ENCODE results near the gene CCDC152. TPM values are rescaled to one million over a fixed set of nuclear protein-coding genes. Genes with fewer than 3 reads are reported as not detected.
"Not testable (repeated sequence)": the region's sequence is repeated elsewhere in the genome, so short reads cannot be mapped to it uniquely, and the experiment has no call there.

CCDC152 gene
- total RNA-seq, 4 donors from 2014 or later, result 0.36 to 1.7 (median 1.1) TPM; not detected in 1

- Histone ChIP-seq H3K36me3 (no peaks in the 10 kb centered on the region), H3K27ac (peak overlapping the region; percentile 82), H3K27me3 (no peaks in the 10 kb centered on the region), H3K4me3 (no peak overlapping the region), H3K4me1 (peaks cover 31% of the 10 kb centered on the region), H3K9me3 (no peaks in the 10 kb centered on the region)
- WGBS, result 45% methylated on average over 14 of the region's 19 CpGs
- TF ChIP-seq POLR2A (IDR thresholded peaks at IDR 0.05) (no peak), POLR2AphosphoS5 (IDR thresholded peaks at IDR 0.05) (no peak), EP300 (IDR thresholded peaks at IDR 0.05) (no peak), CTCF (IDR thresholded peaks at IDR 0.05) (no peak)
- no peak for DNase-seq (ENCODE audit: low spot score in 2 of 2)
These were observed 56.9 kb downstream of the CCDC152 start for GRCh38 chr5:42813533-42813932.

GRCh38 chr5:42816546-42816945 lies 59.9 kb downstream of the CCDC152 start:
- not testable (repeated sequence) for H3K4me3 ChIP-seq; DNase-seq (ENCODE audit: low spot score in 2 of 2); H3K9me3 ChIP-seq; H3K27ac ChIP-seq; H3K27me3 ChIP-seq; H3K36me3 ChIP-seq
- H3K4me1 ChIP-seq, result peaks cover 15% of the 10 kb centered on the region
- 93% methylated on average over 2 of the region's 2 CpGs for WGBS

- WGBS, result 89% methylated on average over 2 of the region's 2 CpGs
- H3K27ac ChIP-seq, result no peak overlapping the region
- no peak overlapping the region for H3K4me3 ChIP-seq
- no peaks in the 10 kb centered on the region for H3K9me3 ChIP-seq
- H3K27me3 ChIP-seq, result no peaks in the 10 kb centered on the region
- no peaks in the 10 kb centered on the region for H3K36me3 ChIP-seq
- TF ChIP-seq POLR2AphosphoS5 (IDR thresholded peaks at IDR 0.05) (no peak), CTCF (IDR thresholded peaks at IDR 0.05) (no peak), POLR2A (IDR thresholded peaks at IDR 0.05) (no peak), EP300 (IDR thresholded peaks at IDR 0.05) (no peak)
- no peak for DNase-seq (ENCODE audit: low spot score in 2 of 2)
- no peaks in the 10 kb centered on the region for H3K4me1 ChIP-seq
These were observed 63.1 kb downstream of the CCDC152 start for GRCh38 chr5:42819745-42820144.

- Histone ChIP-seq H3K27ac (no peak overlapping the region), H3K9me3 (no peaks in the 10 kb centered on the region), H3K36me3 (no peaks in the 10 kb centered on the region), H3K4me3 (no peak overlapping the region), H3K4me1 (no peaks in the 10 kb centered on the region), H3K27me3 (no peaks in the 10 kb centered on the region)
- no peak for DNase-seq (ENCODE audit: low spot score in 2 of 2)
- TF ChIP-seq POLR2A (IDR thresholded peaks at IDR 0.05), result no peak
- no peak for TF ChIP-seq POLR2AphosphoS5 (IDR thresholded peaks at IDR 0.05)
- TF ChIP-seq EP300 (IDR thresholded peaks at IDR 0.05), result no peak
- no peak for TF ChIP-seq CTCF (IDR thresholded peaks at IDR 0.05)
- WGBS, result 88% methylated on average over 2 of the region's 2 CpGs
These were observed 65.9 kb downstream of the CCDC152 start for GRCh38 chr5:42822548-42822947.

- H3K27me3 ChIP-seq, result no peaks in the 10 kb centered on the region
These were observed 67.8 kb downstream of the CCDC152 start for GRCh38 chr5:42824347-42824976.

More at GRCh38 chr5:42824347-42824976, 67.8 kb downstream of the CCDC152 start:
- no peaks in the 10 kb centered on the region for H3K36me3 ChIP-seq
- WGBS, result 58% methylated on average over 7 of the region's 7 CpGs
- DNase-seq (ENCODE audit: low spot score in 2 of 2), result no peak
- no peak overlapping the region for H3K4me3 ChIP-seq
- no peaks in the 10 kb centered on the region for H3K9me3 ChIP-seq
- H3K4me1 ChIP-seq, result no peaks in the 10 kb centered on the region
- TF ChIP-seq POLR2A (IDR thresholded peaks at IDR 0.05), result no peak
- TF ChIP-seq POLR2AphosphoS5 (IDR thresholded peaks at IDR 0.05), result no peak
- TF ChIP-seq CTCF (IDR thresholded peaks at IDR 0.05), result no peak
- no peak for TF ChIP-seq EP300 (IDR thresholded peaks at IDR 0.05)
- H3K27ac ChIP-seq, result no peak overlapping the region

All from suprapubic skin (tissue), 4 donors.